HepG2 (cell line): ENCODE data around the gene CLEC14A. TPM values are rescaled to one million over a fixed set of nuclear protein-coding genes. Genes with fewer than 3 reads are reported as not detected.

Experiments
- AFF4 ChIP-seq: sonication (generic); formaldehyde crosslinking; IDR thresholded peaks from 2 replicates; pipeline ENCODE4 v1.4.0; 2020; ENCODE audit warnings: missing genetic modification reagents
- AGO1 ChIP-seq: fragments of 200-400 bp; formaldehyde crosslinking; IDR thresholded peaks from 2 replicates; pipeline ENCODE4 v1.6.1; 2017; ENCODE audit warnings: mild to moderate bottlenecking, low read depth, low read length, moderate library complexity; ENCODE audit not compliant: poor library complexity, severe bottlenecking
- ASH2L ChIP-seq: fragments of 300-600, 200-600 bp; sonication (generic); IDR thresholded peaks from 2 replicates; pipeline ENCODE4 v1.7.0; 2017; ENCODE audit warnings: low read depth, mild to moderate bottlenecking, moderate library complexity, mixed read lengths, low read length; ENCODE audit not compliant: insufficient read length
- BRD4 ChIP-seq: sonication (generic); formaldehyde crosslinking; IDR thresholded peaks from 2 replicates; pipeline ENCODE4 v1.4.0; 2020; ENCODE audit warnings: missing genetic modification reagents
- CC2D1A ChIP-seq: sonication (generic); formaldehyde crosslinking; IDR thresholded peaks from 2 replicates; pipeline ENCODE4 v1.8.1; 2023; ENCODE audit warnings: mild to moderate bottlenecking, missing genetic modification reagents
- EHMT2 ChIP-seq: fragments of 200-600 bp; sonication (generic); IDR thresholded peaks from 2 replicates; pipeline ENCODE4 v1.7.0; 2017; ENCODE audit warnings: antibody characterized with exemption, low read depth, low read length, borderline replicate concordance
- FOSL2 ChIP-seq: sonication (generic); formaldehyde crosslinking; IDR thresholded peaks from 2 replicates; pipeline ENCODE4 v1.4.0; 2020; ENCODE audit warnings: missing genetic modification reagents
- FOXO1 ChIP-seq: sonication (generic); formaldehyde crosslinking; IDR thresholded peaks from 2 replicates; pipeline ENCODE4 v1.4.0; 2020; ENCODE audit warnings: missing genetic modification reagents
- GTF2F1 ChIP-seq: fragments of 150-350 bp; IDR thresholded peaks from 2 replicates; pipeline ENCODE4 v1.6.1; 2014; ENCODE audit warnings: low read length
- HNRNPLL ChIP-seq: fragments of 200-400 bp; formaldehyde crosslinking; IDR thresholded peaks from 2 replicates; pipeline ENCODE4 v1.6.1; 2017; ENCODE audit warnings: mild to moderate bottlenecking, low read depth, low read length; ENCODE audit not compliant: poor library complexity, severe bottlenecking
- MTF2 ChIP-seq: sonication (generic); formaldehyde crosslinking; IDR thresholded peaks from 2 replicates; pipeline ENCODE4 v1.5.0; 2020; ENCODE audit warnings: missing genetic modification reagents, borderline replicate concordance
- MYPOP ChIP-seq: sonication (generic); formaldehyde crosslinking; IDR thresholded peaks from 2 replicates; pipeline ENCODE4 v1.8.1; 2023; ENCODE audit warnings: mild to moderate bottlenecking, moderate library complexity, missing genetic modification reagents
- PREB ChIP-seq: sonication (generic); formaldehyde crosslinking; IDR thresholded peaks from 2 replicates; pipeline ENCODE4 v1.4.0; 2020; ENCODE audit warnings: missing genetic modification reagents
- REL ChIP-seq: sonication (generic); formaldehyde crosslinking; conservative IDR thresholded peaks from 2 replicates; pipeline ENCODE4 v1.8.0; 2022; ENCODE audit warnings: mild to moderate bottlenecking, missing genetic modification reagents, moderate library complexity
- TBP ChIP-seq: sonication (generic); formaldehyde crosslinking; IDR thresholded peaks from 2 replicates; pipeline ENCODE4 v1.5.0; 2020; ENCODE audit warnings: missing genetic modification reagents
- ZNF224 ChIP-seq: sonication (generic); formaldehyde crosslinking; IDR thresholded peaks from 2 replicates; pipeline ENCODE4 v1.5.0; 2020; ENCODE audit warnings: mild to moderate bottlenecking, missing genetic modification reagents
- ZNF24 ChIP-seq: fragments of 450-650 bp; IDR thresholded peaks from 2 replicates; pipeline ENCODE4 v1.6.1; 2017; ENCODE audit warnings: antibody characterized with exemption, mild to moderate bottlenecking
- ZNF749 ChIP-seq: sonication (generic); formaldehyde crosslinking; IDR thresholded peaks from 2 replicates; pipeline ENCODE4 v1.8.0; 2022; ENCODE audit warnings: mild to moderate bottlenecking, missing genetic modification reagents, moderate library complexity, borderline replicate concordance
- ZNF780A ChIP-seq: sonication (generic); formaldehyde crosslinking; IDR thresholded peaks from 2 replicates; pipeline ENCODE4 v1.8.0; 2022; ENCODE audit warnings: mild to moderate bottlenecking, missing genetic modification reagents, moderate library complexity
- polyA plus RNA-seq, 8 experiments: library from polyadenylated mRNA; depleted of rRNA in 3 of 8; stranded (reverse) in 7 of 8; unstranded in 1 of 8; fragments of >200 nt; fragmentation: Illumina TruSeq in 4 of 8; extraction: Trizol in 4 of 8; gene quantifications; 2 replicates each; pipeline versions ENCODE4 v1.2.1 to v1.2.3, GENCODE V29; 2011 to 2016; ENCODE audit warnings: low read depth in 4 of 8, missing spikeins in 1 of 8, mixed read lengths in 1 of 8; ENCODE audit not compliant: insufficient read depth in 1 of 8
- total RNA-seq, 5 experiments: library from RNA; depleted of rRNA; stranded (reverse); fragments of >200 nt; fragmentation: Illumina TruSeq; extraction: Trizol; gene quantifications; 2 replicates each; pipeline ENCODE4 v1.2.3, GENCODE V29; 2016; ENCODE audit warnings: low read depth in 1 of 5
- TF ChIP-seq, protein P1 (sequence below): sonication (generic); formaldehyde crosslinking; IDR thresholded peaks from 2 replicates; pipeline ENCODE4; 2020; ENCODE audit warnings: missing genetic modification reagents, mild to moderate bottlenecking, borderline replicate concordance

Gene CLEC14A
- total and polyA plus RNA-seq, 2 of the 13 experiments (the other 11 are each of a cell fraction or from before 2014, with no cell fraction given) = not detected

DNA sequence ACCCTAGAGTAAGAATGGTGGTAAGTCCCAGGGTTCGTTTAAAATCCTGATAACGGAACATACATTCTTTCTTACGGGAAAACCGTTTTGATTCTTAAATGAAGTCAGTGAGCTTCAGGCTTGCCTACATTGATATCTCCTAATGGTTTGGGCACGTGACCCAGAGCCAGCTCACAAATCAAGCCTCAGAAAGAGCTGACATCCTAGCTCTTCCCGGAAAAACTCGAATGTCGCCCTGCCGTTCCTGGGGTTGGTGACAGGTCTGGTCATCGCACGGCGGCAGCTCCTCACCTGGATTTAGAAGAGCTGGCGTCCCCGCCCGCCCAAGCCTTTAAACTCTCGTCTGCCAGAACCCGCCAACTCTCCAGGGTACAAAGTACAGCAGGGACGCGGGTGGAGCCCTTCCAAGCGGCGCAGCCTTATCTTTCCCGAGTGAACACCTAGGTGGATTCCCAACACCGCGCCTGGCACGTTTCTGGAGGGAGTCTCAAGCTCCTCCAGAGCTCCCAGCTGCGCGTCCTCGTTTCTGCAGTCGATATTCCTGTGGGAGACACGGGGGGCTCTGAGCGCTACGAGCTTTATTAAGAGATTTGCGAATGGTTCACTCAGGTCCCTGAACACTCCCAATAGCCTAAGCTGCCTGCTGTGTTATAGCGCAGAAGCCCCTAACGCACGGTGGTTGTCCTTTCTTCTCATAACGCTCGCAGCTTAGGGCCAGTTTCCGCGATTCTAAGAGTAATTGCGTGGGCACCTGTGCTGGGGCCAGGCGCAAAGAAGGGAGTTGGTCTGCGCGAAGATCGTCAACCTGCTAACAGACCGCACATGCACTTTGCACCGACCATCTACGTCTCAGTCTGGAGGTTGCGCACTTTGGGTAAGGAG lies 47.9 kb downstream of the CLEC14A start, which contains the start of gene SSTR1 (continued):
- TF ChIP-seq AFF4 (CRISPR knock-in tag) = no peak
- TF ChIP-seq ZNF24 = no peak
- no peak for TF ChIP-seq CC2D1A (CRISPR knock-in tag)
- TF ChIP-seq FOXO1 (CRISPR knock-in tag) = no peak
- TF ChIP-seq REL (CRISPR knock-in tag) = no peak
- peak; percentile 4 for TF ChIP-seq AGO1
- no peak for TF ChIP-seq PREB (CRISPR knock-in tag)
- TF ChIP-seq, protein P1, sequence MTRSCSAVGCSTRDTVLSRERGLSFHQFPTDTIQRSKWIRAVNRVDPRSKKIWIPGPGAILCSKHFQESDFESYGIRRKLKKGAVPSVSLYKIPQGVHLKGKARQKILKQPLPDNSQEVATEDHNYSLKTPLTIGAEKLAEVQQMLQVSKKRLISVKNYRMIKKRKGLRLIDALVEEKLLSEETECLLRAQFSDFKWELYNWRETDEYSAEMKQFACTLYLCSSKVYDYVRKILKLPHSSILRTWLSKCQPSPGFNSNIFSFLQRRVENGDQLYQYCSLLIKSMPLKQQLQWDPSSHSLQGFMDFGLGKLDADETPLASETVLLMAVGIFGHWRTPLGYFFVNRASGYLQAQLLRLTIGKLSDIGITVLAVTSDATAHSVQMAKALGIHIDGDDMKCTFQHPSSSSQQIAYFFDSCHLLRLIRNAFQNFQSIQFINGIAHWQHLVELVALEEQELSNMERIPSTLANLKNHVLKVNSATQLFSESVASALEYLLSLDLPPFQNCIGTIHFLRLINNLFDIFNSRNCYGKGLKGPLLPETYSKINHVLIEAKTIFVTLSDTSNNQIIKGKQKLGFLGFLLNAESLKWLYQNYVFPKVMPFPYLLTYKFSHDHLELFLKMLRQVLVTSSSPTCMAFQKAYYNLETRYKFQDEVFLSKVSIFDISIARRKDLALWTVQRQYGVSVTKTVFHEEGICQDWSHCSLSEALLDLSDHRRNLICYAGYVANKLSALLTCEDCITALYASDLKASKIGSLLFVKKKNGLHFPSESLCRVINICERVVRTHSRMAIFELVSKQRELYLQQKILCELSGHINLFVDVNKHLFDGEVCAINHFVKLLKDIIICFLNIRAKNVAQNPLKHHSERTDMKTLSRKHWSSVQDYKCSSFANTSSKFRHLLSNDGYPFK (CRISPR knock-in tag) = peak; percentile 21; the same call in 1 of the 2 replicates
- TF ChIP-seq MTF2 (CRISPR knock-in tag) = no peak
- 0 out of 2 replicates have a peak, but pooled peaks have one; percentile 57 for TF ChIP-seq ZNF224 (CRISPR knock-in tag)
- TF ChIP-seq ASH2L = no peak
- TF ChIP-seq HNRNPLL = peak; percentile 87
- TF ChIP-seq GTF2F1 = no peak
- no peak for TF ChIP-seq ZNF749 (CRISPR knock-in tag)
- no peak; the same call in 1 of the 2 replicates for TF ChIP-seq FOSL2 (CRISPR knock-in tag)
- TF ChIP-seq BRD4 (CRISPR knock-in tag) = no peak
- TF ChIP-seq TBP (CRISPR knock-in tag) = no peak
- no peak for TF ChIP-seq ZNF780A
- no peak for TF ChIP-seq EHMT2
- TF ChIP-seq MYPOP (CRISPR knock-in tag) = peak; percentile 72
